ENCODE data around the gene SFSWAP.

DNA sequence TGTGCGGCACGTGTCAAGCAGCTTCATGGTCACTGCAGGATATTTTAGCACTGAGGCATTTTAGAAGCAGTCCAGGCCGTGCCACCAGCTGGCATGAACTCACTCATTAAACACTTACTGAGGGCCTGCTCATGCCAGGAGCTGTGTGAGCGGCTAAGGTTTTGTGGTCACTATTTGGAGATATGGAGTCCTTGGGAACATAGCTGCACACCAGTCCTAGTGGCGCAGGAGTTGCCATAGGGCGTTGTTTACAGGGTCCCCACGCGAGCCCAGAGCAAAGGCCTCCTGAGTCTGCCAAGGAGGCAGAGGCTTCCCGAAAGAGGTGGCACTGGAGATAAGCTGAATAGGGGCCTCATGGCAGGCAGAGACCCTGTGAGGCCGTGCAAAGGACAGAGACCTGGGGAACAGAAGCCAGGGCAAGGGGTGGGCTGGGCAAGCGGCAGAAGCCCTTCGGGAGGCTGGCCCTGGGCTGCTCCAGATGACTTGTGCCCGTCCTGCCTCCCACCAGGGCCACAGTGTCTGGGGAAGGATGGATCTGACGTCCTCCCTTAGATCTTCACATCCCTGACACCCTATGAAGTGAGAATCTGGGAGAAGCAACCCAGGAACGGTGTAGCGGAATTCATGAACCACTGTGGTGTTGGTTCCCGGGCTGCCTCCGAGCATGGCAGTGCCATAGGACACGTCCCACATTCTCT lies 38.9 kb downstream of the SFSWAP start:
- TF ChIP-seq CTCF (IDR thresholded peaks at IDR 0.05), result no peak
- TF ChIP-seq POLR2A (IDR thresholded peaks at IDR 0.05), result no peak
- no peak for TF ChIP-seq EP300 (IDR thresholded peaks at IDR 0.05)

Data from tibial nerve (tissue), 4 donors.